PC-9 (cell line): ENCODE data around the gene UCP3.

Experiments
- EZH2 ChIP-seq: fragments of 200-600 bp; sonication (generic); IDR thresholded peaks from 2 replicates; pipeline ENCODE4 v1.8.0; 2017; ENCODE audit warnings: antibody characterized with exemption, low read depth
- TF ChIP-seq, protein P1 (sequence below): fragments of 200-600 bp; sonication (generic); conservative IDR thresholded peaks from 2 replicates; pipeline ENCODE4 v1.6.1; 2017; ENCODE audit warnings: mixed run types, antibody characterized with exemption, mild to moderate bottlenecking, moderate library complexity

- TF ChIP-seq, protein P1, sequence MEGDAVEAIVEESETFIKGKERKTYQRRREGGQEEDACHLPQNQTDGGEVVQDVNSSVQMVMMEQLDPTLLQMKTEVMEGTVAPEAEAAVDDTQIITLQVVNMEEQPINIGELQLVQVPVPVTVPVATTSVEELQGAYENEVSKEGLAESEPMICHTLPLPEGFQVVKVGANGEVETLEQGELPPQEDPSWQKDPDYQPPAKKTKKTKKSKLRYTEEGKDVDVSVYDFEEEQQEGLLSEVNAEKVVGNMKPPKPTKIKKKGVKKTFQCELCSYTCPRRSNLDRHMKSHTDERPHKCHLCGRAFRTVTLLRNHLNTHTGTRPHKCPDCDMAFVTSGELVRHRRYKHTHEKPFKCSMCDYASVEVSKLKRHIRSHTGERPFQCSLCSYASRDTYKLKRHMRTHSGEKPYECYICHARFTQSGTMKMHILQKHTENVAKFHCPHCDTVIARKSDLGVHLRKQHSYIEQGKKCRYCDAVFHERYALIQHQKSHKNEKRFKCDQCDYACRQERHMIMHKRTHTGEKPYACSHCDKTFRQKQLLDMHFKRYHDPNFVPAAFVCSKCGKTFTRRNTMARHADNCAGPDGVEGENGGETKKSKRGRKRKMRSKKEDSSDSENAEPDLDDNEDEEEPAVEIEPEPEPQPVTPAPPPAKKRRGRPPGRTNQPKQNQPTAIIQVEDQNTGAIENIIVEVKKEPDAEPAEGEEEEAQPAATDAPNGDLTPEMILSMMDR = no peak
- TF ChIP-seq EZH2 = no peak
These were observed 8.4 kb downstream of the UCP3 start for GRCh38 chr11:74000307-74001133.
